ENCODE results near the gene IZUMO4.

The IZUMO4 gene

DNA sequence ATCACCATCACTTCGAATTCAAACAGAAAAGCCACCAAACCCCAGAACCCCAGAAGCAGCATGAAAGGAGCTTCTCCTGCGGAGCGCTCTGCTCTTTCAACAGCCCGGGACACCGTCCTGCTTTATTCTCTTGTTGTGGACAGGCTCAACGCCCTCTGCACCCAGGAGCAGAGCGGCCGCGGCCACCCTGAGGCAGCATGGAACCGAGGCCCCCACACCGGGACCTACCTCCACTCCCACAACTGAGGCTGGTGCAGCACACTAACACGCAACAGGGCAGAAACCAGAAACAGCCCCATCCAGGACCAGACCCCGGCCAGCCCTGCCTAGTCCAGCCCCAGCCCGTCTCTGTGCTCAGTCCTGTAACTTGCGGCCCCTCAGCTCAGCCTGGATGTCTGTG is 47.5 kb downstream of the IZUMO4 start:
- no peak for DNase-seq (ENCODE audit: low read depth, low spot score)

DNA sequence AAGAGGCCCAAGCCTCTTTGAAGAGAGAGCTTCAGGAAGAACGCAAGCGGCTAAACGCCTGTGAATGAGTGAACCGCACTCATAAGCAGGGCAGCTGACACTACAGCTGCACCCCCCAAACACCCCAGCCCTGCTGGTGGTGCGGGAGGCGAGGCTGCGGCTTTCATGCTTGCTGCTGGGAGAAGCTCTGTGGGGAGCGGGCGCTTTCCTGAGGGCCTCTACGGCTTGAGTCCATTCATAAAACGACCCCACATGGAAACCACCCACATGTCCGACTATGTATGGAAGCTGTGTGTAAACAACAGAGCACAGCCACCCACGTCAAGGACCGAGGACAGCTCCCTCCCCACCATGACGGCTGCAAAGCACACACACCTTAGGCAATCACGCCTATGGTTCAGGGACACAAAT is 49.1 kb downstream of the IZUMO4 start:
- no peak for DNase-seq (ENCODE audit: low read depth, low spot score)

DNA sequence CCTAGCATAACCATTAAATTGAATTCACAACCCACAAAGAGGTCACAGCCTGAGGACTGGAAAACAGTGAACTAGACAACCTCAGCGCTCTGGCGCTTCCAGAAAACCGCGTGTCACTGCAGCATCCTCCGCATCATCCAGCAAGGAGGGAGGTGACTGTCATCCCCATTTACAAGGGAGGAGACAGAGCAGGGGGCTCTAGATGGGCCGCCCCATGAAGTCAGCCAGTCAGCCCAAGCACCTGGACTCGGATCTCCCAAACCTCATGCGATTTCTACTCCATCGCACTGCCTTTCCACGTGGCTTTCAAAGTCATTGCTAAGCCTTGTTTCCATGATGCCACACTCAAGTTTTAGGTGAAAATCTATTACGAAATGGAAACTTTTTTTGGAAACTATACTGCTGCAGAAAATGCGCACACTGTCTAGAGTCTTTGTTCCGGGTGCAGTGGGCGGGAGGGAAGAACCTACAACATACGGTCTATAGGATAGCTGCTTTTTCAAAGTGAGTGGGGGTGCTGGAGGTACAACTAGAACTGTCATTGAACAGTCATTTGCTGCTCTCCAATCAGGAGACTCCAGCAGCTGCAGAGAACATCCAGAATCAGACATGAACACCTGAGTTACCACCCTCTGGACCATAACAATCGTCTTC is 51.9 kb downstream of the IZUMO4 start:
- no peak for DNase-seq (ENCODE audit: low read depth, low spot score)
